ENCODE results near the gene CA6. TPM values are rescaled to one million over a fixed set of nuclear protein-coding genes. Genes with fewer than 3 reads are reported as not detected.
"Not testable (repeated sequence)": the region's sequence is repeated elsewhere in the genome, so short reads cannot be mapped to it uniquely, and the experiment has no call there.

Gene CA6
- total and polyA plus RNA-seq, 10 donors, result 0.11 to 1.5 (median 0.13) TPM; not detected in 6

DNA sequence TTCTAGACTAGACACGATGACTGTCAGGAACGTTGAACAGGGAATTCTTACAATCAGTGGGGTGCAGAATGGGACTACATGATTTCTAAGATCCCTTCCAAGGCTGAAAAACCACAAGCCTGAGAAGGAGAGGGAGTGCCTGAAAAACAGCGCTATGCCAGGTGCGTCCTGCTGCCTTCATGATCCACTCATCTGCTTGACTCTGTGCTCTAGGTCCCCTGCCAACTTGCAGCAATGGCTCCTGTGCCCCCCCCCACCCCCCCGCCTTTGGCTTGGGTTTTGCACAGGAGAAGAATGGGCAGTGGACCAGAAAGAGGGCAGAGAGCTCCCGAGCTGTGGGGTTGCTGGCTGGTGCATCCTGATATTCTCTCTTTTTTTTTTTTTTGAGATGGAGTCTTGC, 74.6 kb downstream of the CA6 start:
- H3K9me3 ChIP-seq, result no peaks in the 10 kb centered on the region
- TF ChIP-seq POLR2A (IDR thresholded peaks at IDR 0.05), result no peak
- TF ChIP-seq, protein P1, sequence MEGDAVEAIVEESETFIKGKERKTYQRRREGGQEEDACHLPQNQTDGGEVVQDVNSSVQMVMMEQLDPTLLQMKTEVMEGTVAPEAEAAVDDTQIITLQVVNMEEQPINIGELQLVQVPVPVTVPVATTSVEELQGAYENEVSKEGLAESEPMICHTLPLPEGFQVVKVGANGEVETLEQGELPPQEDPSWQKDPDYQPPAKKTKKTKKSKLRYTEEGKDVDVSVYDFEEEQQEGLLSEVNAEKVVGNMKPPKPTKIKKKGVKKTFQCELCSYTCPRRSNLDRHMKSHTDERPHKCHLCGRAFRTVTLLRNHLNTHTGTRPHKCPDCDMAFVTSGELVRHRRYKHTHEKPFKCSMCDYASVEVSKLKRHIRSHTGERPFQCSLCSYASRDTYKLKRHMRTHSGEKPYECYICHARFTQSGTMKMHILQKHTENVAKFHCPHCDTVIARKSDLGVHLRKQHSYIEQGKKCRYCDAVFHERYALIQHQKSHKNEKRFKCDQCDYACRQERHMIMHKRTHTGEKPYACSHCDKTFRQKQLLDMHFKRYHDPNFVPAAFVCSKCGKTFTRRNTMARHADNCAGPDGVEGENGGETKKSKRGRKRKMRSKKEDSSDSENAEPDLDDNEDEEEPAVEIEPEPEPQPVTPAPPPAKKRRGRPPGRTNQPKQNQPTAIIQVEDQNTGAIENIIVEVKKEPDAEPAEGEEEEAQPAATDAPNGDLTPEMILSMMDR (IDR thresholded peaks at IDR 0.05 in 8 of 11, conservative IDR thresholded peaks at IDR 0.05 in 3 of 11), result no peak
- no peak for TF ChIP-seq POLR2AphosphoS5 (IDR thresholded peaks at IDR 0.05)
- H3K27ac ChIP-seq, result no peak overlapping the region
- no peak overlapping the region for H3K4me3 ChIP-seq
- peaks cover 0 to 16% (median 0%) of the 10 kb centered on the region in 6 donors for H3K4me1 ChIP-seq
- no peak for DNase-seq
- WGBS, 5 donors, result 23 to 53% (median 37%) methylated on average over 6 of the region's 6 CpGs
- intact Hi-C loops (cut with DNase I; ENCODE audit: low total_unique reads), result no loop called here
- H3K27me3 ChIP-seq (replicated peaks in 1 of 7), result no peaks in the 10 kb centered on the region
- H3K36me3 ChIP-seq, result no peaks in the 10 kb centered on the region

DNA sequence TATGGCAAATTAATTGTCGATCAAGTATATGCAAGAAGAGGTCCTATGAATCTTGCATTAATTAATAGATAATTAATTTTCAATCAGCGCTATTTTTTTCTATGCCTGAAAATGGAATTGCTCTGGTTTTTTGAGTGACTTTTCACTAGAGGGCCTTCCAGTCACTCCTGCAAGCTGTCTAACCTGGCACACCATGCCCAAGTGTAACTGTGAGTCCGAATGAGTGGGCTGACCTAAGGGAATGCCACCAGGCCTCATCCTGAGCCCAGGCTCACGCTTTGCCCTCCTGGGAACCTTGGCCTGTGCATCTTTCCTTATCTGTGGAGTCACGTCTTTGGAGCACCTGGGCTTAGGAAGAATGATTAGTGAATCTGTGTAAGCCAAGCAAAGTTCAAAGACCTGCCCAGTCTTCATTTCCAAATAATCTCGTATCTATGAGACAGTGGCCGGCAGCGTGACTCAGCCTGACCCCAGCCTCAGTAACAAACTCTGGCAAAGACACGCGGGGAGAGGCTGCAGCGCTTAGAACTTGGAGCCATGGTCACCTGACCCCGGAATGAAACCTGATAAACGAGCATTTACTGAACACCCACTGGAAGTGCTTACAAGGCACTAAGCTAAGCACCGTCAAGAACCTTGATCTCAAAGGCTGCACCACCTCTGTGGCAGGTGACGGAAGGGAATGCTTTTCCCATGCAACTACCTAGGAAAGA, 76.5 kb downstream of the CA6 start:
- H3K9me3 ChIP-seq; H3K4me1 ChIP-seq; intact Hi-C loops (cut with DNase I; ENCODE audit: low total_unique reads); DNase-seq; H3K4me3 ChIP-seq; H3K27me3 ChIP-seq (replicated peaks in 1 of 7); H3K27ac ChIP-seq; H3K36me3 ChIP-seq: not testable (repeated sequence)
- WGBS, 5 donors, result 75 to 85% (median 81%) methylated on average over 13 to 15 of the region's 15 CpGs

- H3K27ac ChIP-seq, result no peak overlapping the region
- DNase-seq, result no peak
Observed at GRCh38 chr1:9022773-9023172, 77.1 kb downstream of the CA6 start.

More at GRCh38 chr1:9022773-9023172, 77.1 kb downstream of the CA6 start:
- H3K9me3 ChIP-seq, result no peaks in the 10 kb centered on the region
- no peaks in the 10 kb centered on the region for H3K27me3 ChIP-seq (replicated peaks in 1 of 7)
- H3K4me1 ChIP-seq, result peaks cover 0 to 6% (median 0%) of the 10 kb centered on the region in 6 donors
- WGBS, 5 donors, result 91 to 95% (median 91%) methylated on average over 8 to 10 of the region's 10 CpGs
- H3K36me3 ChIP-seq, result no peaks in the 10 kb centered on the region
- no peak overlapping the region for H3K4me3 ChIP-seq
- no peak for TF ChIP-seq POLR2AphosphoS5 (IDR thresholded peaks at IDR 0.05)
- TF ChIP-seq, protein P1 (IDR thresholded peaks at IDR 0.05 in 8 of 11, conservative IDR thresholded peaks at IDR 0.05 in 3 of 11), result no peak
- TF ChIP-seq POLR2A (IDR thresholded peaks at IDR 0.05), result no peak
- intact Hi-C loops (cut with DNase I; ENCODE audit: low total_unique reads), result no loop called here

Small RNAs within 50 kb of the gene (small RNA-seq; reads per million reads assigned to genes)
- gene AL139415.2 (0 reads per million in 4 donors), gene RN7SL451P (0 reads per million in 4 donors)

Other genes starting within 250 kb of the CA6 start
- gene RERE, start 128.2 kb upstream of the CA6 start, total RNA-seq, result 100 to 1,000 TPM in 6 of 7 donors, 10 to 100 TPM in 1; 86.8 to 149 (median 130) TPM
- 10 to 100 TPM; 10.3 to 28.4 (median 16.2) TPM for gene RERE, start 128.2 kb upstream of the CA6 start, polyA plus RNA-seq
- gene ENO1, start 67.2 kb upstream of the CA6 start, total RNA-seq, result 100 to 1,000 TPM; 289 to 751 (median 408) TPM
- 100 to 1,000 TPM; 249 to 376 (median 357) TPM for gene ENO1, start 67.2 kb upstream of the CA6 start, polyA plus RNA-seq
- gene SLC2A7, start 80.6 kb downstream of the CA6 start, total RNA-seq, result not detected
- gene SLC2A7, start 80.6 kb downstream of the CA6 start, polyA plus RNA-seq, result not detected
- gene SLC2A5, start 123.8 kb downstream of the CA6 start, total RNA-seq, result 10 to 100 TPM in 1 of 7 donors, 1 to 10 TPM in 6; 5.3 to 23.6 (median 8.4) TPM
- 1 to 10 TPM; 2.9 to 4.6 (median 3.2) TPM for gene SLC2A5, start 123.8 kb downstream of the CA6 start, polyA plus RNA-seq
- gene GPR157, start 183.2 kb downstream of the CA6 start, total RNA-seq, result 10 to 100 TPM in 1 of 7 donors, 1 to 10 TPM in 6; 5.7 to 10.5 (median 6.8) TPM
- gene GPR157, start 183.2 kb downstream of the CA6 start, polyA plus RNA-seq, result 1 to 10 TPM; 1.2 to 2.8 (median 1.5) TPM